Measurements from ENCODE around the gene DYNLT1. TPM values are rescaled to one million over a fixed set of nuclear protein-coding genes. Genes with fewer than 3 reads are reported as not detected.
A peak's percentile ranks its signal among the peaks of the same experiment; 100 is the strongest.

The DYNLT1 gene
- total and polyA plus RNA-seq, 10 of the 15 experiments (the other 5 are each of a cell fraction or from before 2014, with no cell fraction given): 33.6 to 298 (median 89.2) TPM

DNA sequence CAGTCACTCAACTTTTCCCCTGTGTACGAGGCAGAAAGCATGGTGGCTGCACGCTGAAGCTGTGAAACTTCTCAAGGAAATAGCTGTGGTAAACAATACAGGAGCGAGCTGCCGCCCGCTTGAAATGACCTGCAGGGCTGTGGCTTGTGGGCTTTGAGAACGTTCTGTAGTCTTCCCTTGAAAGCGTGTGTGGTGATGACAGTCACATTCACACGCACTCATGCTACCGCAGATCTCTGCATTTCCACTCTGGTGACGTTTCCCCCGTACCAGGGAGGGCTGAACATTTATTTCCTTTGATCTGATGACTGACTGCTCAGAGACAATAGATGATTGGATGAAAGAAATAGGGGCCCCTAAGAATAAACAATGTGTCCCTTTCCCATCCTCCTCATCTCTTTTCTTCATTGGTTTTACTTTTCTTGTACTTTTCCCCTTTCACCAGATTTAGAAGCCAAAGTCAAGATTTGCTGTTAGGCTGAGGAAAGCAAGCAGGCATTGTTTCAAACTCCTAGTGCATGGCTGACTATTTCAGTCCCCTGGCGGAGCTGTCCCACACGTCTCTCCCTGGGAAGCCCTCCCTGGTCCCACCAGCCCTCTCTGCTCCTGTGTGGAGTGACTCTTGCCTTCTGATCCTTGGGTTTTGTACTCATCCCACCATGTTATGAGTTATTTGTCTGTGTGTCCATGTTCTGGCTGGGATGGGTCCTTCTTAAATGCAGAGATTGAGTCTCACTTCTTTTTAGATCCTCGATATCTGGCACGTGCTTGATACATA lies 9.2 kb upstream of the DYNLT1 start (continued):
- TF ChIP-seq ZNF687 (IDR thresholded peaks at IDR 0.05): peak; percentile 80
- TF ChIP-seq RCOR1 (conservative IDR thresholded peaks at IDR 0.05; ENCODE audit: low read depth, low read length): peak; percentile 56; the same call in 1 of the 2 replicates
- TF ChIP-seq NFIC (IDR thresholded peaks at IDR 0.05; ENCODE audit: low read depth, low read length): peak; percentile 87
- no peak for TF ChIP-seq ESRRA (IDR thresholded peaks at IDR 0.05; ENCODE audit: low read length)
- TF ChIP-seq PAX5 (IDR thresholded peaks at IDR 0.05; ENCODE audit: borderline replicate concordance, low read depth, low read length): peak; percentile 96
- no peak for TF ChIP-seq SPI1 (IDR thresholded peaks at IDR 0.05; ENCODE audit: borderline replicate concordance, insufficient read depth, low read depth, low read length)
- peak; percentile 74 for TF ChIP-seq MEF2A (IDR thresholded peaks at IDR 0.05; ENCODE audit: insufficient read depth, low read depth, low read length)
- no peak for TF ChIP-seq TAF1 (IDR thresholded peaks at IDR 0.05; ENCODE audit: borderline replicate concordance, low read depth, low read length)
- TF ChIP-seq BMI1 (IDR thresholded peaks at IDR 0.05; ENCODE audit: borderline replicate concordance): no peak
- peak; percentile 78 for TF ChIP-seq SMAD1 (IDR thresholded peaks at IDR 0.05; ENCODE audit: low read depth, partially characterized antibody)
- peak; percentile 98 for TF ChIP-seq RUNX3 (IDR thresholded peaks at IDR 0.05; ENCODE audit: low read length)
- peak; percentile 18; the same call in 1 of the 2 replicates for TF ChIP-seq RAD21 (IDR thresholded peaks at IDR 0.05; ENCODE audit: insufficient read depth, low read depth, low read length)
- no peak for TF ChIP-seq ZNF274 (IDR thresholded peaks at IDR 0.05; ENCODE audit: insufficient read depth, insufficient read length)
- TF ChIP-seq ZBTB40 (IDR thresholded peaks at IDR 0.05; ENCODE audit: borderline replicate concordance): no peak
- 0 out of 2 replicates have a peak, but pooled peaks have one; percentile 17 for TF ChIP-seq POLR2AphosphoS5 (IDR thresholded peaks at IDR 0.05; ENCODE audit: low read length)
- TF ChIP-seq CHD1 (IDR thresholded peaks at IDR 0.05; ENCODE audit: low read depth, low read length): no peak
- no peak for TF ChIP-seq YBX1 (IDR thresholded peaks at IDR 0.05)
- no peak for TF ChIP-seq CEBPZ (IDR thresholded peaks at IDR 0.05; ENCODE audit: low read depth, low read length)
- TF ChIP-seq MTA3 (IDR thresholded peaks at IDR 0.05; ENCODE audit: borderline replicate concordance, low read length): no peak; the same call in 1 of the 2 replicates

Data from GM12878 (cell line).